HG02981 (cell line): Measurements from ENCODE around the gene AUTS2.

Source experiments
- ATAC-seq: cut with Tn5 transposase; IDR thresholded peaks from one replicate; pipeline ENCODE4 v1.9.1; 2021; ENCODE audit warnings: mild to moderate bottlenecking, moderate library complexity; ENCODE audit not compliant: unreplicated experiment

The AUTS2 gene

DNA sequence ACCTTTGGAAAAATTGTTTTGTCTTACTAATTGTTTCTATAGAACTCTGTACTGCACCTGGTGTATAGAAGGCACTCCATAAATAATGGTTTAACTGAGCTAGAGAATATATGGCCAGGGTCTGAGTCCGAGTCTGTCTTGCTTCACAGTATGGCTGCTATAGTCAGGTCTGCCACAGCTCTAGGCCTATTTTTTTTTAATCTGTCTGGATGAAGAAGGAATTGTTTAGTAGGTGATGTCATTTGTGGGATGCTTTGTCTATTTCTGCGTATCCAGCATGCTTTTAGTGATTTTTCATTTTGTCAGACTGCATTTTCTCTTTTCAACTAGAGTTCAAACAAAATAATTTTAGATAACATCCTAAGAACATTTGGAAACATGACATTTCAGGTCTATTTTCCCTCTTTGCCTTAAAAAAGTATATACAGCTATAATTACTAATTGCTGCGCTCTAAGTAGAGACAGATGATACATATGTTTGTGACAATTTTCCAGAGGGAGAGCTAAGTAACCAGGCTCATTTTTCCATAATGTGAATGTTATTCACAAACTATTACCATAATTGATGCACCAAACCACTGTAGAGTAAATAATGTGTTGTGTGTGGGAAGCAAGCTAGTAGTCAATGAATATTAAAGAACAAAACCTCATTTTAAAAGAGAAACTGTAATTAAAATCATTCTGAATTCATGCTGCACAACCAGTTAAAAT lies 361.7 kb downstream of the AUTS2 start:
- no peak for ATAC-seq

DNA sequence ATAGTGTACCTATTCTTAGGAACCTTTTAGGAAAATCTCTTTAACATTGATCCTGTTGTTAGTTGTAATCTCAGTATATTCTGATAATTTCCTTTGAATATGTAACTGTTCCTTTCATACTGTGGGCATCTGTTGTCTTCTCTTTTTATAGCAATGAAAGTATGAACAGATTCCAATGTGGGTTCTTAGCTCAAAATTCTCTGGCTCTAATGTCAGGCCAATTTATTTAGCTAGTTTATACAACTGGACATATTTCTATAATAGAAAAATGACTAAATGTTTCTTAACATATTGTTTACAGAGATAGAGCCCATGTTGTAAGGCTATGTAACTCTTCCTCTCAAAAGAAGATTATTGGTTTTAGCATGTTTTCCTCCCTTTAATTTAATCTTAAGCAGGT lies 363.2 kb downstream of the AUTS2 start:
- ATAC-seq = no peak

DNA sequence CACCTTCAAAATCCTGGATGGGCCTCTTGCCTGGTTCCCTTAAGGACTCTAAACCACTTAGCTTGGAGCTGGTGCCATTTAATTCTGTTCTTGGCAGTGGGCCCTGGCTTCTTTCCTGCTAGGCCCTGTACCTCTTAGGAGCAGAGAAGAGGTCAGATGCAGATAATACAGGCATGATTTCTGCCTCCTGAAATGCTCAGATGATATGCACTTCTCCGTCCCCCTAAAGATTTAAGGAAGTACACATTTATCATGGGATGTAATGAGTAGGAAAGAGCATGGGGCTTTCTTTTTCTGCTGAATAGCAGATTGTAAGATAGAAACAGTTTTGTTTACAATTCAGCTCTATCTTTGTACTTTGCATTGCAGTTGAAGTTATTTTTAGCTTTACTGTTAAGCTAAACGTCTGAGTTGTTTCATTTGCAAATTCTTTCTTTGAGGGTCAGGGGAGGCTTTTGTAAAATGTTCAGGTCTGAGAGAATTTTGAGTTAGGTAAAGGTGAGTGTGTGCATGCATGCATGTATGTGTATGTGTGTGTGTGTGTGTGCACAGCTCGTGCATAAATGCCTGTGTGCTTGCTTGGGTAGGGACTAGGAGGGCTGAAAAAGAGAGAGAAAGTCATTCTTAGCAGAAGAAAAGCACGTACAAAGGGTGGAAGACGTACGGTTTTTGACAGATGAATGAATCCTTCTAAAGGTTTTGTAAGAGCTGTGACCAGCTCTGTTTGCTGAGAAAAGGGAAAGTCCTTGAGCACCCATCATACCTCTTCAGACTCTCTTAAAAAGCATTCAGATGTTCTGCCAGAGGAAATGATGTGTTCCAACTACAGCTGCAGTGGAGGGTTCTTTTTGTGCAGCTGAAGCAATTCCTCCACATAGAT lies 364.2 kb downstream of the AUTS2 start:
- no peak for ATAC-seq

DNA sequence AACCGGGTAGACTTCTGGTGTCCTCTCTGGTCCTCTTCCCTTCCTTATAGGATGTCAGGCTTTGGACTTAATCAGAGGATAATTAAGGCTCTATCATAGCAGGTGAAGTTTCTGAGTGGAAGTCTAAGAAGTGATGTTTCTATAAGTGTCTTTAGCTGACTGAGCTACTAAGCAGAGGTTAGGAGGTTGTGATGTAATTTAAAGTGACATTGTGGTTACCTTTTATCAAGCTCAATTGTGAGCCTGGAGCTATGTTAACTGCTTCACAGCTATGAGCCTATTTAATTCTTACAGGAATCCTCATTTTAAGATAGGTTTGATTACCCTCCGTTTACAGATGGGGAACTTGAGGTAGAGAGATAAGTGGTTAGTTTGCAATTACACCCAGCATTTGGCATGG lies 365.1 kb downstream of the AUTS2 start:
- no peak for ATAC-seq

DNA sequence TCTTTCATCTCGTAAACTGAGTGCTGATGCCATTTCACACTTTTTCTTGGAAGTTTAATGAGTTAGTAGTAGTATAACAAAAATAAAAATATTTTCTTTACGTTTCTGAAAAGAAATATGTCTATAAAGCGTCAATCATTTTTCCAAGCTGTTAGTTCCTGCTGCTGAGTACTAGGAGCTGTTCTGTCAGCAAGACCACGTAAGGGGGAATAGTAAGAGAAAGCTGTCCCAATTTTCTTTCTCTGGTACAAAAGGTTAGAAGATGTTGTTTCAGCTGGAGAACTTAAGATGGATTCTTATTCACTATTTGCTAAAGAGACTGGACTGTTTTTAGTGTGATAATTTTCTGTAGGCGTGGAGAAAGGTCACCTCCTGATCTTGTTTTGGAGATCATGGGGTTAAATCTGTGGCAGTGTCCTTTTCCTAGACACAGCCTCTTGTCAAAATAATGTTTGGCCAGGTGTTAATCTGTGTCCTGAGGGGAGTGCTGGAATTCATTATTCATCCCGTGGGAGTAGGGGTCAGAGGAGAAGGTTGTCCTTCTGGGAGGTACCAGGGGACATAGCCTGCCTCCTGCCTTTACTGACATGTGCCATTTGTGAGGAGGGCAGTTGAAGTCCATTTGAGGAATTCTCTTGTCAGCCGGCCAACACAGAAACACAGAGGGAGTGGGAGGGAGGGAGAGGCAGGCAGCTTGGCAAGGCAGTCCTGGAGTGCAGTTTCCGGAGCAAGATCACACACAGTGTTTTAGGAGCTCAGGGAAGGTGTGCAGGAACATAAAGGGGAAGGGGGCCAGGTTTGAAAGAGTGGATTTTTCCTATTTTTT lies 368.7 kb downstream of the AUTS2 start:
- ATAC-seq = no peak

DNA sequence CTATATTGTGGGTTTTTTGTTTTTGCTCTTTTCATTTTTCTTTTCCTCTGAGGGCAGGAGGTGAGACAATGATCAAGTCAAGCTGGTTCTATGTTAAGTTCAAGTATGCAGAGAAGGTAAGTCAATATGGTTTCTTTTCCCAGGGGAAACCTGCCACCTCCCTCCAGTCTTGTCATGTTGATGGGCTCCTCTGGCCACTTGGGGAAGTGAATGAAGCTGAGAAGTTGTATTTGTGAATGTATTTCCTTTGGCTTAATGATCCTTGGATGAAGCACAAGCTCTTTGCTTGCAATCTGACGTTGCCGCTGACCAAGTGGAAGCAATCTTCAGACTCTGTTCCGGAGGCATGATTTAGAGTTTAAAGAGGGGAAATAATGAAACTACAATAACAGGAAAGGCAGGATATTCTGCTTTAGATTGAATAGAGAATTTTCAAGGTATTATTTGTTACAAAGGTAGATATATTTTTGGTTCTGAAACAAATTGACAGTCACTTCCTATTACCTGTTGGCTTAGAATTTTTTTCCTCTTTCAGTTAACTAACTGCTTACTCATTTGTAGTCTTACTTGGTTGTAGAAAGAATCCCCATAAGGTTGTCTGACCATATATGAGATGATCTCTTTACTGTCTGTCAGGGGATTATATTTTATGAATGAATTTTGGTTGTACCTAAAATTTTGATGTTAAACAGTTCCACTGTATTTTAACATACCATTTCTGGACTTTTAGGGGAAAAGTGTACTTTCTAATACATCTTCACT lies 369.6 kb downstream of the AUTS2 start:
- ATAC-seq = peak; percentile 62

DNA sequence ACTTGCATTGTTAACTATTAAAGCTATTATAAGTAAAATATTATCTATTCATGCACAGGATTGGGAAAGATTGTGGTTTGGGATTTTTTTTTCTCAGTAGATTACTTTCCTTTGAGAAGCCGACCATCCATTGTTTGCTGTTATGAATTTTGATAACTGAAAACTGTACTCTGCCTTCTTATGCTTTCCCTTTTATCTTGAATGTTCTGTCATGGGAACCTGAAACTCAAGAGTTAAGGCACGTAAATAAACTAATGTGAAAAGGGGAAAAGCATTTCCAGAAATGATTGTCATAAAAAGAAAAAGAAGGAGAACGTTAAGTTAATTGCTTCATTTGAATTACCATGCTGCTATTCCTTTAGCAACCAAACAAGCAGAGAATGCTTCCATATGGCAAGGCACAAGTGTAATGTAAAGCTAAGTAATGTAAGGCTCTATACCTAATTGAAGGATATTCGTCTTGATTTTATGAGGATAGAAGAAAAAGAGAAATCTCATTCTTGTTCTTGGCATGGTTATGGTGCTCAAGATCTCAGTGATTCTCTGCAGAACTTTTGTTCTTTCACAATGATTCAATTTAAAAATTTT lies 370.8 kb downstream of the AUTS2 start:
- no peak for ATAC-seq

DNA sequence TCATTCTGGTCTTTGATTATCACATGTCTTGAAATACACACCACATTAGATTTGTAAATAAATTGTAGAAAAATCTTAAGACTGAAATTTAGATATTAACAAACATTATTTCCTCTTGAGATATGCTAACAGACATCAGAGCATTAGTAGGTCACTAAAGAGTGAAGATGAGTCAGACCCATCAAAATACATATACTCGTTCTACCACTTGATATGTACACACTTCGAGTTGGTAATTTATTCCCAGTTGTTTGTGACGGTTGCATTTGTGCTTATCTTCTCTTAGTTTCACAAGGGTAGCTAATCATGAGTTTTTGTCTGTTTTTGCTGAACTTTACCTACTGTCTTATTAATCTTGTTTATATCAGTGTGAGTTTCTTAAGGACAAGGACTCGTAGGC lies 383.4 kb downstream of the AUTS2 start:
- ATAC-seq = no peak

DNA sequence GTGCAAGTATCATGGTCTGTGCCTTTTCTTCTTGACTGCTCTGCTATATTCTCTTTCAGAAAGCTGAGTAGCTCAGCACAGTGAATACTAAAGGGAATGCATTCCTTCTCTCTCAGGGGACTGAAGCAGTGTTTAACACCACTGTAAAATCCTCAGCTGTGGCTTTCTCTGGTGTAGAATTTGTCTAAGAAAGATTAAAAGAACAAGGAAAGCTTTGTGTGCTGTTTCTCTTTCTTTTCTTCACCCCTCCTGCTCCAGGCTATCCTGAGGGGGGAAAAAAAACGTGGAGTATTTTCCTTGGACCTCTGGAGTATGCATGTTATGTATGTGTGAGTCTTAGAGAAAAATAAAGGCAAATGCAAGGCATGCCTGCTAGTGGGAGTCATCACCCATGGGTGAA lies 383.9 kb downstream of the AUTS2 start:
- ATAC-seq = no peak

DNA sequence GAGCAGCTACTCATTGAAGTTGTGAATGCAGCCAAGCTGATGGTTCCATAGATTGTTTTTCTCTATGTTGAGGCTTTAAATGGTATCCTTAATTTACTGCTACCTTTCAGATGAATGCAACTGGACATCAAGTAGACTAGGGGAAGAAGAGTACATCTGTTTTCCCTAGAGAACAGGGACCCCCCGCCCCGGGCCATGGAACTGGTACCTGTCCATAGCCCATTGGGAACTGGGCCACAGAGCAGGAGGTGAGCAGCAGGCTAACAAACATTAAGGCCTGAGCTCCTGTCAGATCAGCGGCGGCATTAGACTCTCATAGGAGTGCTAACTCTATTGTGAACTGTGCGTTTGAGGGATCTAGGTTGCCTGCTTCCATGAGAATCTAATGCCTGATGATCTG lies 391.3 kb downstream of the AUTS2 start:
- ATAC-seq = no peak

DNA sequence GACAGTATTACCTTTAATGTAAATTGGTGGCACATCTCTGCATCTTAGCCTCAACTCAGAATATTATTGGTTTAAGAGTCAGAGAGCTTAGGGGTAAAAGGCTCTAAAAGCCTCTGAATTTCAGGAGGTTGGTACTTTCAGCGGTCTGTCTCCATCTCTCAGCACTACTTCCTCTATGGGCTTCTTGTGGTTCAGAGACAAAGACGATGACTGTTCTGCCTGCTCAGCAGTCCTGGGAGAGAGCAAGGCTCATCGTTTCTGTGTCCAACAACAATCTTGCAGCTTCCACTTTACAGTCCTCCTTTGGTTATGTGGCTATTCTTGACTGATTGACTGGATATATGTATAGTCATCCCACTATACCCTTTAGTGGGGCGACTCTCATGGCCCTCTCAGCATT lies 394.7 kb downstream of the AUTS2 start:
- ATAC-seq = no peak

DNA sequence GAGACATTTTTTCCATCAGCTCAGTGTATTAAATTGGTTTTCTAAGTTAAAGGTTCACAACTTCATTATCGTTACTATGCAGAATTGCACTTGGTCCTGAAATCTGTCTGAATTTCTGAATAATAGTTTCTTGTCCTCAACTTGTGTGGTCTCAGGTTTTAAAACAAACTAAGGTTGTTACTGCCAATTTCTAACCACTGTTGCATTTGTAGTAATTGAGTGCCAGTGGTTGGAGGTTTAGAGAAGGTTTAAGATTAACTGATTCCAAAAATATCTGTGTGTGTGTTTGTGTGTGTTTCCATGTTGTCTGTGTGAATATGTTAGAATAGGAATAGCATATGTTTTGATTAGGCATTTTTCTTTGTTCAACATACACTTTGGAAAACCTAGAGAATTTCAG lies 395.9 kb downstream of the AUTS2 start:
- no peak for ATAC-seq

DNA sequence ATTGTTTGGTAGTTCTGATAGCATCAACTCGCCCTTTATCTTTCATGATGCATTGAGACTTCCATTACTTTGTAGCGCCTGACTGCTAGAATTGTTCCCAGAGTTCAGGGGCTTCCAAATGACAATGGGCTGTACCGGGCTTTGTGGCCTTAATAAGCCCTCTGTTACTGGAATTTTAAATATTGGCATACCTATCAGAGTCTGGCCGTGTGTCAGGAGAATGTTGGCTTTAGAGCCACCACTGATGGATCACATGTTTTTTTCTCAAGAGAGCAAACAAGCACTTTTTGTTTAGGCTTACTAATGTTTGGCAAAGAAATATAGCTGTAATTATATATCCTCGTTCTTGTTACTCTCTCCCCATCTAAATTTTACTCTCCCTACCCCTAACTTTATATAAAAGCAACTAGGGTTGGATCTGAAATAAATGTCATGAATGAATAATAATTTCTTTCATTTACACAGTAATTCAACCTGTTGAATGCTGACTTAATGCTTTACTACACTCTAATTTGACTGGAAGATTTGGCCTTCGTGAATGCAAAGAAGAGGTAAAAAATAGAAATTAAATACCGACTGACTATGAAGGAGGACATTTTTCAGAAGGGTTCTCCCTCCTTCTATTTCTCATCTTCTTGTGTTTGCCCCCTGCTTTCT lies 396.7 kb downstream of the AUTS2 start:
- ATAC-seq = no peak

DNA sequence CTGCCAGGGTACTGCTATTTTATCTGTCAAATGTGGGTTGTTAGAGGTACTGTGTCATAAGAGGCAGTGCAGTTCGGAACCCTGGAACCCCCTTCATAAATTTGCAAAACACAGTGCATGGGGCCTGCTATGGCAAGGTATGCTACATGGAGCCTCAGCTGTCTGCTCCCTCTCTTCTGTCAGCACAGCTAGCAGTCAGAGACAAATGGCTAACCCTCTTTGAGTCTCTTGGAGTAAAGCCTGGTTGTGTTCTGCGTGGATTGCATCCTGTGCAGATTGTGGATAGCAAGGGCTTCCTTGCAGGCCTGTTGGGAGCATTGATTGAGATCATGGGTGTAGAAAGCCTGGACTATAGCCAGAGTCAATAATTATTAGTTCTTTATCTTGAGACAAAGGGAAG lies 397.8 kb downstream of the AUTS2 start:
- no peak for ATAC-seq

DNA sequence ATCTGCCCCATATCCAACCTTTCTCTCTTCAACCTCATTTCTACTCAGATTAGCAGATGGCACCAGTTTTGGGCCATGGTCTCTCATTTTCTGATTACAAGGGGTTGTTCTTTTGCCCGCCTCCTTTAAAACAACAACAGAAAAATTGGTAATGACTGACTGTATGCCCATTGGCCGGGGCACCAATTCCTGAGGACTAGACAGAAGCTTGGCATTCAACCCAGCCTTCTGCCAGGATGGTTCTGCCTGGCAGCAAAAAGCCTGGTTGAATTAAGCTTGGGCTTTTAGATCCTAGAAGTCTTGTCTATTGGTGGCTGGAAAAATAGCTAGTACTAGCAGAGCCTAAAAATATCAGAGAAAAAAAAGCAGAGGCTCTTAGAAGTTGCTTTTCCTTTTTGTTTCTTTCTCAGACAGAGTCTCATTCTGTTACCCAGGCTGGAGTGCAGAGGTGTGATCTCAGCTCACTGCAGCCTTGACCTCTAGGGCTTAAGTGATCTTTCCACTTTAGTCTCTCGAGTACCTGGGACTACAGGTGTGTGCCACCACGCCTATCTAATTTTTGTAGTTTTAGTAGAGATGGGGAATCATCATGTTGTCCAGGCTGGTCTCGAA lies 402.6 kb downstream of the AUTS2 start:
- ATAC-seq = no peak

DNA sequence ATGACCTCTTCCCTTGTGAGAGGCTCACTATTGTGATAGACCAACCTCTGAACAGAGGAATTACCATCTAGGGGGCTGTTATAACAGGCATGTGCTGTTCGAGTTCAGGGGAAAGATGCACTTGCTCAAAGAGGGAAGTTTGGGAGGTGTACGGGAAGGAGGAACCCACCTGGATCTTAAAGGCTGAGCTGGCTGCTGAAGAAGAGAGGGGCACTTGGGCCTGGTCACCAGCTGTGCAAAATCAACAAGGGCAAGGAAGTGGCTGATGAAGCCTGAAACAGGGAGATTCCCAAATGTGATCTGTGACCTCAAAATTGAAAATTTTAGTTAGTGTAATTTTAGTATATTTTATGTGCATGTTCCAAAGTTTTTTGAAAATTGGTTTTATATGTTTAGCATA lies 407.2 kb downstream of the AUTS2 start:
- ATAC-seq = no peak

DNA sequence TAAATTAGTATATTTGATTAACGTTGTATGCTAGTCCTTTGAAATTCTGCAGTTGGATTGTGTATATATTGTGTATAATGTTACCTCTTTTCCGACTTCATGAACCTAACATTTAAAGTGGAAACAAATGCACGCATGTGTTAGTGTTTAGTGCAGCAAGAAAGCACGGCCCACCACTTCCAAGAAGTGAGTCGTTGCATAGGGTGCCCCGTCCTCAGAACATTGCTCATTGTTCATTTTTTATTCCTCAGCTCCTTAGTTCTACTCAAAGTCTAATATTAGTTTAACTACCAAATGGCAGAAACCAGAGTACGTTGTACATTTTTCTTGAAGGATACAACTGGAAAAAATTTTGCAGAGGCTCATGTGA lies 407.6 kb downstream of the AUTS2 start:
- ATAC-seq = no peak

DNA sequence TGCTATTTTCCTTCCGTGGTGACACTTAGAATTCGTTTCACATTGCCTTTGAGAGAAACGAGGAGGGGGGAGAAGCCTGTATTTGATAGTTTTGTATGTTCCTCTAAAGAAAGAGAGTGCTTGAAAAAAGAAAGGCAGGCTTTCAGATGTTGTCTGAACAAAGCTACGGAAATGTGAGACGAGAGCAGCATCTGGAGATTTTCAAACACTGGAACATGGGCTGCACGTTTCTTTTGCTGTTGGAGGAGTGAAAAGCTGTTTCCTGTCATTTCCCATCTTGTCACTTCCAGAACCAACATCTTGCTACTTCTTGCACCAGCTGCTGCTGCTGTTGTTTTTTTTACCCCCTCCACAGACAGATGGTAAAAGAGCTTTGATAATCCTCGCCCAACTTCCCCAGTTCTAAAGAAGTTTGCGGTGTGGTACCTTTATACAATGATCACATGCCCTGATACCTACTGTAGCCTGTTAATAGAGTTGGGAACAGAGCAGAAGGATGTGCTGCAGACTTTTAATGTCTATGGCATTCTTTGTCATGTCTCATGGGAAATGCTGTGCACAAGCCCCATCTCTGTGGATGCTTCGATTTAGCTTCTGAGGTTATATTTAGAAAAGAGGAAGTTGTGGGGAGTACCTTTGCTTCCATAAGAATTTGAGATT lies 408.1 kb downstream of the AUTS2 start:
- ATAC-seq = no peak

DNA sequence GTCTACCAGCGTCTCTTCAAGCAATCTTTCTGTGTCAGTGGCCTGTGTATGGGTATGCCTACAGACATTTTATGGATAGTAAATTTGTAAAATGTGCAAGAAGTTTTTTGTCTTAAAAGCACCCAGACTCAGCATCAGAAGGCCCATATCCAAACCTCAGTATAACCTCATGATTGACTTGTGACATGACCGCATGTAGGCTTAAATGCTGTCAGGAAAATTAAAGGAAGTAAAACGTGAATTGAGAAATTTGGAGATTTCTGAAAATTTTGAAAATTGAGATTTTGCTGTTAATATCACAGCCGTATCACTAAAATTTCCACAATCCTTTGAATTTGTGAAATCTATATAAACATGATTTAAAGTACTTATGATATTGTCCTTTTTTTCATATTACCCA lies 410.2 kb downstream of the AUTS2 start:
- no peak for ATAC-seq
